Superior temporal gyrus (tissue), 1 donor: ENCODE results near the gene SGCG.

Experiments
- DNase-seq: peaks from one replicate; pipeline ENCODE4 v3.0.0-alpha.2; 2016; ENCODE audit errors: extremely low spot score

SGCG gene

DNA sequence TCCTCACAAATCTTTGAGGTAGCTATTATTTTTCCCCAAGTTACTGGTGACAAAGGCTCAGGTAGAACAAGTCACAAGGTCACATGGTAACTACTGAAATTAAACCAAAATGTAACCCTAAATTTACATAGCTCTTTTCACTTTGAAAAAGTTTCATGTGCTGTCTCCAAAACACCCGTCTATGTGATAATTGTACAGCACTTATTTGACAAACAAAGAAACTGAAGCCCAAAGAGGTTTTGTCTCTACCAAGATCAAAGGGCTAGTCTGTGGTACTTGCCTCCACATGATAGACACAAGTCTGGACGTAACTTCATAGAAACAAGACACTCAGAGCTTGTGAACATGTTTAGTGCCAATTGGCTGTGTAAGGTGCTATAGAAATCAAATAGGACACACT lies 144.4 kb downstream of the SGCG start:
- DNase-seq, result no peak

DNA sequence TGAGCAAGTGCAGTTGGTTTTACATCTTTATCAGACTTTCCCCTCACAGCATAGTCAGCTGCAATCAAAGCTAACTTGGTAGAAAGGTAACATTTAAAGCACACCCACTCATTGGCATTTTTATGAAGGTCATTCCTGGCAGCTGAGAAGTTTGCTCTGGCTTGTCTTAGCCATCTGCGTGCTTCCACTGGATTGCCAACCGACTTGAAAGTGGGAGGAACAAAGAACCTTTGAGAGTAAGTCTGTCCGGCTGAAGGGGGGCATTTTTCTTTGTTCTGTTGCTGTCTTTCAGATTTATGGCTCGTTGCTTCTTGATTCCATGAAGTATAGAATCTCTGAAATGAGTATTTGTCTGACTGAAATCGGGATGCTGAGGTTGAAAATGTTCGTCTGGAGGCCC lies 149.6 kb downstream of the SGCG start:
- DNase-seq, result no peak

DNA sequence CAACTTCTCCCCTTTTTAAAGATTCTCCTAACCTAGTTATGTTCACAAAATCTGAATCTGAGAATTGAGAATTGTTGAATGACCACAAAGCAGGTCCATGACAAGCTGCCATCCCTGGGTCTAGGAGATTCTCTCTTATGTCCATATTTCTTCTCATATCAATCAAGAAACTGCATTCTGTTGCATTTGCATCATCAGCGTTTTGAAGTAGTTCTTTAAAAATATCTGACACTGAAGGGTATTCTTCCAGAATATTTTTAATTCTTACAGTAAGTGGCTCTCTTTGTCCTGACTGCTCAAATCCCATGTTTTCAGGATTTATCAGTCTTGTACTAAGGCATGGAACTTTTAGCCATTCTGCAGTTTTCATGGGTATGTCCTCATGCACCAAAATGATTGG lies 158.4 kb downstream of the SGCG start:
- DNase-seq, result no peak

DNA sequence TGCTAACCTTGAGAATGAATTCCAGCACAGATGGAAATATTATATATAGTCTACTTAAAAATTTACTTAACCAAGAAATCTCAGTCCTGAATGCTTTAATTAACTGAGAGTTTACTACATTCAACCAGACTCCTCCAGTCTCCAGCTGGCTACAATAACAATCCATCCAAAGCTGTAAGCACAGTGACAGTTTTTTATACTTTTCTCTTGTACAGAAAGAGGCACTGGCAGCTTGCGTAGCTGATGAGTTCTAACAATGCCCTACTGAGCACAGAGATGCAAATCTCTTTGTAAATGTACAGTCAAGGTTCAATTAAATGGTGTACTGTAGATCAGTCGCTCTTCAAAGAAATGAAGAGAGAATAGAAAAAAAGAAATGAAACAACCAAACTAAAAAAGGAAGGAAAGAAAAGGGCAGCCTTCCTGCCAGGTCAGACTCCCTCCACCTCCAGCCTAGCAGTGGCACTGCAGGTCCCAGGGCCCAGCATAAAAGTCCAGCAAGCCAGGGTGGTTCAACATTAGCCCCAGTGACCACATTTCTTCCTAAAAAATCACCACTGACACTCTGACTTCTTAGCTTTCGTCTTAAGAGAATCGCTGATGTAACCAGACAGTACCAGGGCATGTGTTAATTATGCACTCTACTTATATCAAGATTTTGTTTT lies 164.3 kb downstream of the SGCG start:
- no peak for DNase-seq

DNA sequence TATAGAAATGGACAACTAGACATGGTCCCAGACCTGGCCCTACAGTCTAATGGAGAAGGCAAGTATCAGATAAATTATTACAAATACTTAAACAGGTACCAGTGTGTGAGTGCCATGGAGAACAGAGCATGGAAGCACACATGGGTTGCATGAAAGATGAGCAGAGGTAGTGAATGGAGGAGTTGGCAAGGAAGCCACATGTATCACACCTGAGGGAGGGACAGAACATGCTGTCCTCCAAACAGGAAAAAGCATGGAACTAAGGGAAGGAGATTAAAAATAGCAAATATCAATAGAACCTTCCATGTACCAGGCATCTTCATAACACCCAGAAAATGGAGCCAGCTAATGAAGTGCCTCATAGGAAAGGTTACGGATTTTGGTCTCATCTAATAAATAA lies 166.8 kb downstream of the SGCG start:
- no peak for DNase-seq

DNA sequence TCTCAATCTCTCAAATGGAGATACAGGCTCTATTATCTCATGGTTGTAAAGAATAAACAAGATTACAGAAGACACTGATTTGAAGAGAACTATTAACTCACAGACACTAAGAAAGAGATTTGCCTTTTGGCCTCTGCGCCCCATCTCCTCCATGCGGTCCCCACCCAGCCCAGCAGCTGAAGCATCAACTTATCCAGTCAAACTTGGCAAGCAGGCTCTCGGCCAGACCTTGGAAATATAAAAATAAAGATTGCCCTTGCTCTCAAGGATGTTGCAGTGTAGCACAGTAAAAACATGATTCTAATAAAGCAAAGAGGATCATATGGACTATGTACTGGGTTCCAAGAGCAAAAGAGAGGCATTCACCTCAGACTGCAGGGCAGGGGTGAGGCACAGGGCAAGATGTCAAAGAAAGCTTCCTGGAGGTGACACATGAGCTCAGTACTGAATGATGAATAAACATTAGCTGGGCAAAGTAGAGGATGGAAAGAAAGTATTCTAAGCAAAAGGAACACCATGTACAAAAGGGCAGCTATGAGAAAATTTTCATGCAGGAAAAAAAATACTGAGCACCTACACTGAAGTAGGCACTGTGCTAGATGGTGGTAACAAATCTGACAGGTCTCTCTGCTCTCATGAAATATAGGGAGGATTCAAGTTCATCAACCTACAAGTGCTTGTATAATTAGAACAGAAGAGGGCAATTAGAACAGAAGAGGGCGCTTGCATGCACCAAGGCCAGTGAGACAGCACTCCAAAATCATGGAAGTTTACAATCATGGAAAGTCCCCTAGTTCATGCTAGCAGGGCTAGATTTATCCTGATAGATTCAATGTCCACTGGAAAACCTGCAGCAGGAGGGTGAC lies 167.7 kb downstream of the SGCG start:
- DNase-seq, result no peak

DNA sequence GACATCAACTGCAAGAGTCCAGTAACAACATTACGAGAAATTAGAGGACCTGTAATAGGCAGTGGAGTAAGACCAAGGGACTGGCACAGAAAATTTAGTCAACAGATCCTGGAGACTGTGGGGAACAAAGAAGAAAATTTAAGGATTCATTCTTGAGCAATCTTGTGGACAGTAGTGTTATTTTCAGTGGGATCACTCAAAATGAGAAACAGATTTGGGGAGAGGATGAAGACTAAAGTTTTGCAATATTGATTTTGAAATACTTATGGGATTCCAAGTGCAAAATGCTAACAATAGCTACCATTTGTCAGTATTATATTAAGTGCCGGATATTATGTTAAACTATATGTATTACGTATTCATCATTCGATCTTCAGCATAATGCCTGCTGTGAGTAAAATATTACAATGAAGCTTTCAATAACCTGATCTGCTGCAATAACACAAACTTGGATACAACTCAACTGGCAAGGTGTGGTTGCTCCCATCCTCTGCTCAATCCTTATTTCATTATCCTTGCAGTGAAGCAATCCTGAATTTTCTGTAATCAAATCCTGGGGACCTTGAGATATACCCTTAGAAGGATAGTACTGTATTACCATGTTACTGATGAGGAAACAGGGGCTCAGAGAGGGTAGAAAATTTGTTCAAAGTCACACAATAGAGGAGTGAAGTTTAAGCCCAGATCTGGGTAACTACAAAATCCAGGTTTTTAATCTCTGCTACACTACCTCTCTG lies 168.6 kb downstream of the SGCG start:
- no peak for DNase-seq

DNA sequence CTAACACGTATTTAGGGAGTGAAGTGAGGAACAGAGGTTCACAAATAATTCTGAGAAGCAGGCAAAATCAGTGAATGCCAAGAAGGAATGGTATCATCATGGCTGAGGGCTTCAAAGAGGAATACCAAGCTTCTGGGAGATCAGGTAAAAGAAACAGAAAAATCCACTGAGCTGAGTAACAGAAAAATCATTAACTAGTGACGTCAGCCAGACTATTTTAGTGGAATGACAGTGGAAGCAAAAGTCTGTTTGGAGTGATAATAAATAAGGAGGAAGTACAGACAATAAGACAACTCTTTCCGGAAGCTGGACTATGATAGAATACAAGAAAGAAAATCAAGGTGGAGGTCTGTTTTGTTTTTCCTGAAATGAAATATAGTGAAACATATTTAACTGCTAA lies 169.2 kb downstream of the SGCG start:
- no peak for DNase-seq

DNA sequence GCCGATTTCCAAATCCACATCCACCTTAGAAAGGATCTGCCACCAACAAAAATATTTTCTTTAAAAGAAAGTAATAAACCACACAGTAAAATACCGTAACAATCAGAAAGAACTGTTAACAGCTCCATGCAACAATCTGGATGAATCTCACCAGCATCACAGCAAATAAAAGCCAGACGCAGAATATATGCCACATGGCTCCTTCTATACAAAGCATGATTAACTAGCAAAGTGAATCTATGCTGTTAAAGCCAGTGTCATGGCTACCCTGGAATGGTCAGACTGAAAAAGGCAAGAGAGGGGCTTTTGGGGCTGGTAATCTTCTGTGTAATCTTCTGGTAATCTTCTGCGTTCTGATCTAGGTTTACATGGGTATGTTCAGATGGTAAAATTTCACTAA lies 171.4 kb downstream of the SGCG start:
- no peak for DNase-seq

DNA sequence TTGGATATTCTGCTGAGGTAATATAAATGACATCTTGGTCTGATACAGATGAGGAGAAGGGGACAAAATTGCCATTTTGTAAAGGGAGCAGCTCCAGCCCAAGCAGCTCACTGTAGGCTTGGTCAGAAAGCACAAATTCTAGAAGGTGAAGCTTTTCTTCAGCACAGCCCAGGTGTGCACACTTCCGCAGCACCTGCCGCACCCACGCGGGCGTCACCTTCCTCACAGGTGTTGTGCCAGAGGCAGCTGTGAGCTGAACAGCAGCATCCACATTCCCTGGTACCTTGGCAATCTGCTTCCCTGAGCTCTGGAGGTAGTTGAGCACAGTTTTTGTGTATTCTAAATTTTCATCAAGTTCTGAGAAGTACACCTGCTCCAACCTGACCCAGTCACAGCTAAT lies 173.7 kb downstream of the SGCG start:
- no peak for DNase-seq

DNA sequence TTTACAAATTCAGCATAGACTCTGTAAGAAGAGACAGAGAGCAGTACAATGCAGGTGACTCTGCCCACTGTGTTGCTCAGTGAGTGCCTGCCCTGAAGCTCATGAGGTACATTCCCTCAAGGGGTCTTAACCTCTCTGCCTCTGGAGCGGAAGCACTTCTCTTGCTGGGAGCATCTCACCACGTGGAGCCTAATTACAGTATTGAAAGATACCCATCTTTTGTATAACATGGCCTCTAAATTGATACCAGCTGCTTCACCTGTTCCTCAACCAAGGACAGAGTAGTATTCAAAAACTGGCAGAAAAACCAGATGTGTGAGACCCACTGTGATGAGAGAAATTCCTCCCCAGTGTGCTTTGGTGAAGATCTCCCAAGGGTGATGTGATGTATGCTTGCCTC lies 175.6 kb downstream of the SGCG start:
- no peak for DNase-seq

DNA sequence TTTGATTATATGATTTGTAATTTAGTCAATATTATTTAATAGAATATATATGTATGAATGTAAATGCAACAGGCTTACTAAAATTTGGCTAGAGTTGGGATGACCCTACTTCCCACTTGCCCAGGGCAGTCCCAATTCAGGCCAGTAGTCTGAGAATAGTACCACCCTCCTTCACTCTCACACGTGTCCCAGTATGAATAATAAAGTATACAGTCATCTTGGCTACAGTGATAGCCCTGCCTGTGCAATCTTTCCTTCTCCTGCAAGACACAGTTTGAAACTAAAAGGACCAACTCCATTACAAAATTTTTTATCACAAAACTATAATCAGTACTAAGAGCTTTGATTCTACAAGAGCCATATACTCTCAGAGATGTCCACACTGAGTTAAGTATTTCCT lies 176.6 kb downstream of the SGCG start:
- DNase-seq, result no peak

DNA sequence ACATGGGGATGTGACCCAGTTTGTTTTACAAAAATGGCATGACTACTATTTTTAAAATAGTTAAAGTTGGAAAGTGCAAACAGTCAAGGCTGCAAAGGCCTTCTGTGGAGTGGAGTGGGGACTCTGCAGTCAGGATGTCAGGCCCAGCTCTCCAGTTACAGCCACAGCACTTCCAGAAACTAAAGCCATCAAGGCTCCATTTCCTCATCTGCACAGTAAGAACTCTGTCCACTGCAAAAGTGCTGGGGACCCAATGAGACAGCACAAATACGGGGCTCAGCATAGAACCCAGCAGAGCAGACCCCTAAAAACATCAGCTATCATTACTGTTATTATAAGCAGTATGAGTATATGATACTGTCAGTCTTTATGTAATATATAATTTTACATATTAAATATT lies 179.1 kb downstream of the SGCG start:
- DNase-seq, result no peak

DNA sequence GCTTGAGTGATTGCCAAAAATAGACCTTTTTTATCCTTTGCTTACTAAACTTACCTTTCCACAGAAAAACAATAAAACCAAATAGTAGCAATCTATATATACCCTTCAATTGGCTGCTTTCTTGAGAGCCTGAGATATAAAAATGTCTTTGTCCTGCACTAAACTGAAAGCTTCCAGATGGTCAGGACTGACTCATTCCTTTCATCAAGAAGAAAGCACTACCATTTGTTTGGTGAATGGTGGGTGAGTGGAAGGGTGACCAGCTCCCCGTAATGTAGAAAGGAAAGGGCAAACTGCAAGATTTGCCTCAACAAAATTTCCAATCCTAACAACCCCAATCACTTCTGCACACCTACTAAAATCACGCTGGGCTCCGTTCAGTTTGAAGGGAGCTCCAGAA lies 184.9 kb downstream of the SGCG start:
- no peak for DNase-seq

DNA sequence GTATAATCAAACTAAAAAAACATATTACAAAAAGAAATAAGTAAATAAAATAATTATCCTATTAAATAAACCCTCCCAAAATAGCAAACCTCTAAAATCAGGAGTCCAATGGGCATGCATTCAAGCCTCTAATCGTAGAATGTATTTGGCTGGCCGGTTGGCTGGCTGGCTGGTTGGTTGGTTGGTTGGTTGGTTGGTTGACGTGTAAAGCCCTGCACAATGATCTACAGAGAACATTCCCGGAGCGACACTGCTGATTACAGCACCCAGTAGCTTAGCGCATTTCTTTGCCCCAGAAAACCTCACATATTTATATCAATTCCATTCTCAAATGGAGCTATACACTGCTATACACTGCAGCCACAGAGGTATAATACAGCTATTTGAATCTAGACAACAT lies 187.1 kb downstream of the SGCG start:
- no peak for DNase-seq

DNA sequence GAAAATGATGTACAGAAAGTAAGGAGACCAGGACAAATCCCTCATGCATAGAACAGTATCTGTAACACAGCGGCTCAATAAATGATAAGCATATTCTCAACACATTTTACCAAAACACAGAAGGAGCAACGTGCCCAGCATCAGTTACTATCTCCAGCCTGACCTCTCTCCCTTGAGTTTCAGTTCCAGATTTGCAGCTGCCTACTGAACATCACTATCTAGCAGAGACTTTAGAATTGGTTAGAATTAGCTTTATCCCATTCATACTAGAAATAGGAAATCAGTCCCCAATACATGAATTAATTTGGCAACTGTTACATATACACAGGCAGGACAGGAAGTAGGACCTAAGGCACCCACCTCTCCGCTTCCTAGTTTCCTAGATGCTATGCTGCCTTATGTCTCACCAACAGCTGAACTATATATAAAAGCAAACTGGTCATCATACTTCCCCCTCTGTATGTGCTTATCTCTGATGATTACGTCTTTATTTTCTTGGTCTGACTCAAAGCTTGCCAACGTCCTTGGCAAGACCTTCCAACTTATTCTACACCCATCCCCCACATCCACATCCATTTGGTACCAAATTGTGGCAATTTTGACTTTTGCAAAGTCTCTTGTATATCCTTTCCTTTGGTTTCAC lies 191.6 kb downstream of the SGCG start:
- no peak for DNase-seq
